ENCODE measurements around the gene RAD51D. TPM values are rescaled to one million over a fixed set of nuclear protein-coding genes. Genes with fewer than 3 reads are reported as not detected.

RAD51D gene
- polyA plus RNA-seq, 1 of the 3 experiments (the other 2 are of a cell fraction) = 11.6 TPM

GRCh38 chr17:35148144-35148543 is 28.5 kb upstream of the RAD51D start:
- no peaks in the 10 kb centered on the region for H3K9me2 ChIP-seq
- H3K79me2 ChIP-seq (ENCODE audit: insufficient read depth) = no peaks in the 10 kb centered on the region
- no peak overlapping the region for H2AFZ ChIP-seq (ENCODE audit: low read depth)
- H3F3A ChIP-seq (replicated peaks; ENCODE audit: insufficient read depth) = no peaks in the 10 kb centered on the region
- ChIA-PET CTCF (no interaction called here), POLR2A (no interaction called here)
- 34% methylated on average over 3 of the region's 9 CpGs for WGBS (ENCODE audit: low lambda C conversion rate)
- no peaks in the 10 kb centered on the region for H4K20me1 ChIP-seq (ENCODE audit: insufficient read depth)
- DNase-seq = no peak
- H3K9me3 ChIP-seq = no peaks in the 10 kb centered on the region
- TF ChIP-seq YY1 (IDR thresholded peaks at IDR 0.05; ENCODE audit: low read depth) = no peak
- no peak for TF ChIP-seq JUND (IDR thresholded peaks at IDR 0.05)
- no peak for TF ChIP-seq MAX (IDR thresholded peaks at IDR 0.05; ENCODE audit: low read depth)
- TF ChIP-seq RFX5 (IDR thresholded peaks at IDR 0.05; ENCODE audit: low read length) = no peak
- TF ChIP-seq IRF3 (IDR thresholded peaks at IDR 0.05; ENCODE audit: low read depth, low read length) = no peak
- TF ChIP-seq PBX3 (IDR thresholded peaks at IDR 0.05) = no peak
- H3K4me1 ChIP-seq (ENCODE audit: control insufficient read depth in 1 of 2, insufficient read depth in 2 of 2, low read depth in 1 of 2, low read length in 1 of 2) = no peaks in the 10 kb centered on the region
- no peak overlapping the region for H3K27ac ChIP-seq (ENCODE audit: low read depth in 2 of 2, low read length in 1 of 2)
- H3K9ac ChIP-seq = no peak overlapping the region
- H3K36me3 ChIP-seq (replicated peaks in 1 of 2; ENCODE audit: control insufficient read depth in 1 of 2, insufficient read depth in 2 of 2, low read length in 1 of 2) = no peaks in the 10 kb centered on the region
- no peak overlapping the region for H3K4me2 ChIP-seq
- peaks cover 39% of the 10 kb centered on the region for H3K27me3 ChIP-seq (ENCODE audit: insufficient read depth)
- H3K4me3 ChIP-seq (ENCODE audit: low read depth in 2 of 2, low read length in 1 of 2) = no peak overlapping the region

GRCh38 chr17:35147375-35147905 is 27.8 kb upstream of the RAD51D start, which contains the start of gene UNC45B:
Gene UNC45B (plus strand): TSS chr17:35147817. CDS start chr17:35148264, 447 bp downstream.
- no peak within 1 kb of the TSS for H3K4me2 ChIP-seq
- 48% methylated on average over 2 of the region's 4 CpGs for WGBS (ENCODE audit: low lambda C conversion rate)
- no peaks in the 10 kb centered on the region for H3K36me3 ChIP-seq (replicated peaks in 1 of 2; ENCODE audit: control insufficient read depth in 1 of 2, insufficient read depth in 2 of 2, low read length in 1 of 2)
- ChIA-PET CTCF (interaction anchor here (0.6 to 1.9 kb wide), 2 partner anchors 27 to 619 kb away, joined by 3 to 5 read pairs; partner anchors contain the start of gene RAD51D), POLR2A (interaction anchor here (0.5 kb wide), 1 partner anchor 285 kb away, joined by 3 read pairs; no protein-coding TSS in a partner anchor)
- H3K4me1 ChIP-seq (ENCODE audit: control insufficient read depth in 1 of 2, insufficient read depth in 2 of 2, low read depth in 1 of 2, low read length in 1 of 2) = no peaks in the 10 kb centered on the region
- H3K9me3 ChIP-seq = no peaks in the 10 kb centered on the region
- H3F3A ChIP-seq (replicated peaks; ENCODE audit: insufficient read depth) = no peaks in the 10 kb centered on the region
- H3K4me3 ChIP-seq (ENCODE audit: low read depth in 2 of 2, low read length in 1 of 2) = no peak within 1 kb of the TSS
- H3K27ac ChIP-seq (ENCODE audit: low read depth in 2 of 2, low read length in 1 of 2) = no peak within 1 kb of the TSS
- no peaks in the 10 kb centered on the region for H3K79me2 ChIP-seq (ENCODE audit: insufficient read depth)
- H2AFZ ChIP-seq (ENCODE audit: low read depth) = no peak within 1 kb of the TSS
- H4K20me1 ChIP-seq (ENCODE audit: insufficient read depth) = no peaks in the 10 kb centered on the region
- H3K9me2 ChIP-seq = no peaks in the 10 kb centered on the region
- DNase-seq = no peak
- no peak within 1 kb of the TSS for H3K9ac ChIP-seq
- peaks cover 34% of the 10 kb centered on the region; the same call in 1 of the 2 replicates for H3K27me3 ChIP-seq (ENCODE audit: insufficient read depth)
- TF ChIP-seq MXI1 (IDR thresholded peaks at IDR 0.05; ENCODE audit: low read depth, low read length) = no peak
- no peak for TF ChIP-seq RAD21 (IDR thresholded peaks at IDR 0.05; ENCODE audit: low read length)
- no peak for TF ChIP-seq YY1 (IDR thresholded peaks at IDR 0.05; ENCODE audit: low read depth)
- TF ChIP-seq FOXJ3 (CRISPR knock-in tag; IDR thresholded peaks at IDR 0.05) = no peak
- no peak for TF ChIP-seq REST (IDR thresholded peaks at IDR 0.05; ENCODE audit: low read depth, low read length)
- TF ChIP-seq CTCF (IDR thresholded peaks at IDR 0.05) = no peak
- TF ChIP-seq GABPA (IDR thresholded peaks at IDR 0.05; ENCODE audit: low read depth) = no peak
- no peak for TF ChIP-seq SIN3A (IDR thresholded peaks at IDR 0.05; ENCODE audit: borderline replicate concordance, low read depth, low read length)
- no peak for TF ChIP-seq RFX5 (IDR thresholded peaks at IDR 0.05; ENCODE audit: low read length)
- no peak for TF ChIP-seq RCOR1 (IDR thresholded peaks at IDR 0.05; ENCODE audit: low read length)
- no peak for TF ChIP-seq ZBTB33 (IDR thresholded peaks at IDR 0.05; ENCODE audit: borderline replicate concordance, low read depth)
- no peak for TF ChIP-seq USF1 (IDR thresholded peaks at IDR 0.05; ENCODE audit: borderline replicate concordance, low read depth)
- TF ChIP-seq TCF12 (IDR thresholded peaks at IDR 0.05) = no peak
